Esophagus squamous epithelium (tissue), 4 donors: Measurements from ENCODE around the gene SREBF1.

Source experiments
- CTCF ChIP-seq, 6 experiments: fragments of 450-650 bp in 4 of 6; fragments of 200-600 bp in 2 of 6; sonication (generic) in 2 of 6; IDR thresholded peaks; one replicate each; pipeline ENCODE4 v1.5.1; 2016 to 2019; ENCODE audit warnings: antibody characterized with exemption in 6 of 6, mild to moderate bottlenecking in 4 of 6, moderate library complexity in 4 of 6
- POLR2A ChIP-seq, 4 donors: fragments of 450-650 bp; IDR thresholded peaks; one replicate each; pipeline ENCODE4 v1.6.1; 2017; ENCODE audit warnings: antibody characterized with exemption in 4 of 4, mild to moderate bottlenecking in 4 of 4, moderate library complexity in 3 of 4

- no peak for TF ChIP-seq CTCF (IDR thresholded peaks at IDR 0.05)
- TF ChIP-seq POLR2A (IDR thresholded peaks at IDR 0.05) = no peak
Measured at GRCh38 chr17:17844079-17844478, 7.3 kb upstream of the SREBF1 start.
